Fibroblast of skin of left biceps (primary cell): Measurements from ENCODE around the gene EYA4.

Experiments
- DNase-seq, 2 experiments: peaks; one replicate each; pipeline ENCODE4 v3.0.0-alpha.2; 2013; ENCODE audit warnings: low read depth in 2 of 2

Gene EYA4

DNA sequence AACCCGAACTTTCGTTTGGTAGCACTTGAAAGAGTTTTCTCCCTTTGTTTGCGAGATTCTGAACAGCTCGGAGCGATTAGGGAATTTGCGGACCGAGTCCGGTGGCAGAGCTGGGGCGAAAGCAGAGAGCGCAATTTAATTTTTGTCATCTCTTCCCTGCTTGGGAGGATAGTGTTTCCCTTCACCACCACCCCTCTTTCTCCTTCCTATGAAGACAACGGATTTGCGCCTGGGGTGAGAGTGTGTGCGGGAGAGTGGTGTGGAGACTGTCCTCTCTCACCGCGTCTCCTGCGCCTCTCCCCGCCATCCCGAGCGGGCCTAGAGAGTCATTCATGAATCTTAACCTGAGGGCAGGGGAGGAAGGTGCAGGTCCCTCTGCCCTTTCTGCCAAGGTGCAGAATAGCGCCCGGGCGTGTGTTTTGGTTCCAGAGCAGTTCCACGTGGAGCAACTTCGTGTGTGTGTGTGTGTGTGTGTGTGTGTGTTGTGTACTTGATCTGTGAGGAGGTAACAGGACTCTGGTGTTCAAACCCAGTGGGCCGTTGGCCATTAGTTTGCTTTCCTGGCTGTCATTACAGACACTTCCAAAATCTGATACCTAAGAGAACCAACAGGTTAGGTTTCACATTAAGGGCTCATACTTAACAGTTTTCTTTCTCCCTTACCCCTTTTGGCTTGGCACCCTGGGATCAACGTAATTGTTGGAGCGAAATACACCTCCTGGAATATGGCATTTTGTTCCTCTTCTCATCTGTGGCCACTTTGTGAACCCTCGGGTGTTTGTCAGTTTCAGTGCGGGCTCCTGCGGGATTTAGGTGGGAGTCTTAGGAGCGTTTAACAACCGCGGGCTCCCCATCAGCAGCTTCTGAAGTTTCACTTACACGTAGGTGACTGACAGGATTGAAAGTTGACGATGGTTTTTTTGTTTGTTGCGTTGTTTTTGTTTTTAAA lies 1.8 kb downstream of the EYA4 start:
- no peak for DNase-seq

DNA sequence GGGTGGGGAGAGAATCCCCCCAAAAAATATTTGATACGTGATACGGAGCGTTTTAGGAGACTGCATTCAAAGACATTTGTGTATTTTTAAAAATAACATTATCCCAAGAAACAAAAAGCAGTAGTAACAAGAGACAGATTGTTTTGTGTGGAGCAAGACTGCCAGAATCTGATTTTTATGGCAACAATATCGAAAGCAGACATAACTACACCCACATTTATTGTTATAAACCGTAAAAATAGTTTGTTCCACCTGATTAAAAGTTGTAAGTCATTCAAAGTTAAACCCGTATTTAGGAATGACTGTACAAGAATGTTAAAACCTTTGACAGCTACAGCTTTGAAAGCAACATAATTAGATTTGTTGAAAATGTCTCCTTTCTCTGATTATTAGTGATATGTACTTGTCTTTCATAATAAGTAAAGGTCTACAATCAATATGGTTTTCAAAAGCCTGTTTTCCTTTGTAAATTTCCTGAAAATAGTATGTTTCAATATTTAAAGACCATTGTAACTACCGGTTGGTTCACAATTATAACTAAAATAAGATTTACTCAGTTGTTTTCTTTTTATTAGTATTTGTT lies 2.7 kb downstream of the EYA4 start:
- no peak for DNase-seq

DNA sequence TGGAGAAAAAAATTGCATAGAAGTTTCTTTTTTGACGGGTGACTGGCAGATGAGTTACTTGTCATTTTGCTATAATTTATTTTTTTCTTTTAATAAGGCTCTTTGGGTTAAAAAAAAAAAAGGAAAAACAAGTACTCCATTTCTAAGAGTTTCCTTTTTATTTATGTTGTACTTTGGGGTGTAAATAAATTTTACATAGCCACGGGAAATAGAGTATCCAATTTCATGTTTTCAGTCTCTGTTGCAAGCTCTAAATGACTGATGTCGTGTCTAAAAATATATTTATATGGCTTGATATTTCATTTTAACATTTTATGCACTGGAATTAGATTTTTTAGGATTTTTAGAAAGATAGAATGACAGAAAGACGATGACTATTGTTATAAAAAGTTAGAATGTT lies 3.4 kb downstream of the EYA4 start:
- DNase-seq: no peak

DNA sequence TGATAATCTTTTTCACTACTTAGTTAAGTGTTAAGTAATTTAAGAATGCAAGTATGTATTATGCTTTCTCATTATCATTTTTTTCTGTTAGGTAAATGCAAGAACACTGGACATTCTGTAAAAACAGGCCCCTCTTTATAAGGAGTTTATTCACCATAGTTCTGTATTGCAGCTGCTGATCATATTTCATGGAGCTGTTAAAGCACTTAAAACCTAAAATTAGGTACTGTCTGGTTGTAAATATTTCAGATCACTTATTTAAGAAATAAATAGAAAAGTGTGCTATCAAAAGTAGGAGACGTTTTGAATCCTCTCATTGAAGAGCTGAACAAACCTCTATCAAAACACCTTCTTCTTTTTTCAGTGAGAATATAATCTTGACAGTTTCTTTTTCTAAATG lies 3.9 kb downstream of the EYA4 start:
- no peak for DNase-seq

DNA sequence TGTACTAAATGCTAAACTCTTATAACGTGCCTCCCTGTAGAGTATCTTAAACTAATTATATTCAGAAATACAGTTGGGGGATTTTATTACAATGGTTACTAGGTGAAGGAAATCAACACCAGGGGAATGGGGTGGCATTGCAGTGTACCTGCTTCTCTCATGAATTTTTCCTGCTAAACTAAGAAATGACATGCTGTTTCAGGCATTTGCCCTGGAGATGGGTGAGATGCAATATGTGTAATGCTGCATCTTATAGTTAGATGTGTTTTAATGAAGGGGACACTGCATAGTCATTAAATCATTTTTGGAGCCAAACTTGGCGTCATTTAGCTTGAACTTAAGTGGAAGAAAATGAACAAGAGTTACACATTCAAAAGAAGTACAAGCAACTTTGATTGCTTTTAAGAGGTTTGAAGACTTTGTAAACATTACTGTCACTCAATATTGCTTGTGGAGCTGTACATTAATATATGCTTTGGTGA lies 4.3 kb downstream of the EYA4 start:
- DNase-seq: no peak

DNA sequence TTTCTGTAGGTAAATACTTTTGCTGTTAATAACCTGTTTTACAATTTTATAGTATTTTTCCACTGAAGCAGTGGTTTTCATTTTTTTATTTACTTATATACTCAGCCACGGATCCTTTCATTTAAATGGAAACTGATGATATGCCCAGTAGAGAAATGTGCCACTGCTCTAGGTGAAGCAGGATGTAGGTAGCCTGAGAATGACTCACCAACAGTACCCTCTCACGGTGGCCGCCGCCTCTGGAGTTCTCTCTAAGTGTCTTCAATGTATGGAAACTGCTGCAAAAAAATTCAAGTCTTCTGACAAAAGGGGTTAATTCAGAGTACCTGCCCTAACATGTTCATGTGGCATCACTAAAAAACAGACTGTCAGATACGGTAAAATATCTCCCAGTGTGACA lies 6.4 kb downstream of the EYA4 start:
- DNase-seq: no peak

DNA sequence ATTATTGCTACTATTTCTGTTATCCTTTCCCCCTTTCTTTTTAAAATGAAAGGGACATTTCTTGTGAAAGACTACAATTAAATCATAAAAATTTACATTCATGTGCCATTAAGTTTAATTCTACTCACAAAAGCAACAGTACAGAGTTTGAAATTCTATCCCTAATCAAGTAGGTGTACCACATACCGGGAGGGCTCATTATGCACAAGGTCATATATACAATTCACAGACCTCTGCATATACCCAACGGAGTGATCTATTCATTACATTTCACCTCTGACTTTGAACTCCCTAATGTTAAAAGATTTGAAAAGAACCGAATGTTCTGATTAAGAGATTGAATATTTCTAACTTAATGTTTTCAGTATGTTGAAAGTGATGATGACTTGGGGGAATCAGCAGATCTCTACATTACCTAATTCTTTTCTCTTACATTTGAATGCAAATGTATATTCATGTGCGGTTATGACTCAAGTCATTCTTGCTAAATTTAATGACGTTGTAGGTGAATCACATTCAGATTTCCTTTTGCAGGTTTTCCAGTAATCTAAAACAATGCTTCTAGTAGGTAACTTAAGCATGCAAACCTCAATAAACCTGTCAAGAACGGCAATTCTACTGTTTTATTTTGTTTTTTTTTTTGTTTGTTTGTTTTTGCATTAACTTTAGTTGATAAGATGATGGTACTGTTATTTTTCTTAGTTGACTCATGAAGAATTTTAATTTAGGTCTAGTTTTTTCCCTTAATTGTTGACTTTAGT lies 7.3 kb downstream of the EYA4 start:
- DNase-seq: no peak

DNA sequence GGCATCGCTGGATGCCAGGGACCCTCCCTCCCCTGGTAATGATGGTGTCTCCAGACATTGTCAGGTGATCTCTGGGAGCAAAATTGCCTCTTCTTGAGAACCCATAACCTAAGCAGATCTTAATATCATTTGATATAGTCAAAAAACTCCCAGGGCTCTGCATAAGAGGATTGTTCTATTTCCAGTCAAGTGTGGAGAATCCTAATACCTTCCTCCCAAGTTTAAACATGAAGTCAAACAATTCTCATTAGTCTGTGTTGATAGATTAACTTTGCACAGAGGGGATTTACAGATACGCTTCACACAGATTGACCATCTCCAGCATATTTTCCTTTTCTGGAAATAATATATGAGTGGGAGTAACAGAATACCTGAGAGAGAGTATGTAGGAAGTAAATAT lies 10.5 kb downstream of the EYA4 start:
- no peak for DNase-seq

DNA sequence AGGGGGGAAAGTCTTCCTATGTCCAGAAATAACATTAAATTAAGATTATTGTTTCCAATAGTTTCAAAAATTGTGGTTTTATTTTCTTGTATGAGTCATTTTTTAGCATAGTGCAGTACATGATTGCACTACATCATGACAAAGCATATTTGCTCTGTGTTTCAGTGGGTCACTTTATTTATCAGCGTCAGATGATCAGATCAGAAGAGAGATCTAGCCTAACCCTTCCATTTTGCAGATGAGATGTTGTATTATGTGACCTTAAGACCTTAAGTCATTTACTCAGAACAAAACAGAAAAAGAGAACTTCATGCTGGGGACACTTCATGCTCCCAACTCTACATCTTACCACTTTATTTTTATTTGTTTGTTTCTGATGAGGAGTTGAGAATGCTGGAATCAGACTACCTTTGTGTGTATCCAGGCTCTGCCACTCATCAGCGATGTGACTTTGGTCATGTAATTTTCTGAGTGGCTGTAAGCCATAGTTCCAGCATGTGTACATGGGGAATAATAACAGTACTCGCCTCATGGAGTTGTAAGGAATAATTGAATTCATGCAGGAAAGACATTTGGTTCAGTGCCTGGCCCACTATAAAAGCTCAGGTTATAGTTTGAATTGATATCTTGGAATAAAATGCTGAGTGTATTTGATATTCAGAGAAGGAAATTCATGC lies 13.5 kb downstream of the EYA4 start:
- no peak for DNase-seq

DNA sequence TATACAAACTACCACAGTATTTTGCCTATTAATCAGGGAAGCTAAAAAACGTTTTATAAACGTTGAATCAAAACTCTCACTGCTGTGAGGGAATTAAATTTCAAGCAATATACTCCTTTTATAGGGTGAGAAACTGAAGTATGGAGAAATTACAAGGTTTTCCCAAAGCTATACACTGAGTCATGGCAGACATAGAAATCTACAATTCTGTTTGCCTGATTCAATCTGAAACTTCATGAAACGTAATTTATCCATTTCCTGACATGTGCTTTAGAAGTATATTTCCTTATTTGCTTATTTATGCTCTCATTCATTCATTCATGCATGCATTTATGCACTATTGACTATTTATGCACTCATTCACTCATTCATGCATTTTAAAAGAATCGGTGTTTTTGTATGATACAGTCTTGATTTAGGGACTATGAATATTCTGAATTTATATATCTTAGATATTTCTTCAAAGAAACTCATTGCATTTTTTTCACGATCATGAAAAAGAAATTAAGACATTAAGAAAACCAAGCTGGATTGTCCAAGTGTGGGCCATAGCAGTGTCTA lies 16.5 kb downstream of the EYA4 start:
- no peak for DNase-seq

DNA sequence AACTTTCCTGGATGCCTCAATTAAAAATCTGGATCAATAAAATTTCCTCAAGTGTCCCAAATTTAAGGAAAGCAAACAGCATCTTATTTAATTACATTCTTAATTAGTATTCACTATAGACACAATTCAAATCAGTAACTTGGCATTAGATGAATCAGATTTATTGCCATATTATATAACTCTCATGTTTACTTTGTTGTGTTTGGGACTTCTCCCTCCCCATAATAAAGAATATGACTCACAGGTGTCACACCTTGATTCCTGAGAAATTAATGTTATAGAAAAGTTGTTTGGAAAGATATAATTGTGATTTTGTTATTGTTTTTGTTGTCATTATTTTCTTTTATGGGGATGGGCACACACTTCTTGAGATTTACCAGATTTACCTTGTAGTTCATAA lies 18.4 kb downstream of the EYA4 start:
- DNase-seq: no peak

DNA sequence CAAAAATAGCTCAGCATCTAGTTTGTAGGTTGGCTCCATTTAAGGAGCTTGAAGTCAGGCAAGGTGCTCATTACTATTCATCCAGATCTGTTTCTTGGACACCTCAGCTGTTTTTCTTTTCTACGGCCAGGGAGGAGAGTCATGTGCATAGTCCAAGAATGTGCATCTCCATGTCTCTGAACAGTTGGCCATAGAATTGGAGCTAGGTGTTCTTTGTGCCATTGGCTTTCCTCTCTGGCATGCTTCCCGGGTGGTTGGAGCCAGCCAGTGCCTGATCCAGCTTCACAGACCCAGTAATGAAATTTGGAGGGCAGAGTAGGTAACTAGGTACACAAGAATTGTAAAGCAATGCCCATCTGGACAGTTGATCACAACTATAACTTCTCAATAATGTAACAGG lies 21.6 kb downstream of the EYA4 start:
- DNase-seq: no peak

DNA sequence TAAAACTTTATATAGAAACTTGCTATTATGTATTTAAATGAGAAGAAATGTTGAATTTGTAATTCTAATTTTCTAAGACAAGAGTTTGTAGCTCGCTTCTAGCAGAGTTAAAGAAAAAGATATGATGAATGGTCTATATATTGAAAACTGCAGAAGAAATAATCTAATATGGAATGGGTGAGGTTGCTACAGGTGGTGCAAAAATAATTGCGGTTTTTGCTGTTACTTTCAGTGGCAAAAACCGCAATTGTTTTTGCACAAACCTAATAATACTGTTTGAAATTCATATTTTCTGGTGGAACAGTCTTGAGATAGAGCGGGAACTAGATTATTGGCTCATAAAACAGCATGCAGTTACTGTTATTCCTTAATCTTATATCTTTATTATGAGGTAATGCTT lies 23.9 kb downstream of the EYA4 start:
- DNase-seq: no peak

DNA sequence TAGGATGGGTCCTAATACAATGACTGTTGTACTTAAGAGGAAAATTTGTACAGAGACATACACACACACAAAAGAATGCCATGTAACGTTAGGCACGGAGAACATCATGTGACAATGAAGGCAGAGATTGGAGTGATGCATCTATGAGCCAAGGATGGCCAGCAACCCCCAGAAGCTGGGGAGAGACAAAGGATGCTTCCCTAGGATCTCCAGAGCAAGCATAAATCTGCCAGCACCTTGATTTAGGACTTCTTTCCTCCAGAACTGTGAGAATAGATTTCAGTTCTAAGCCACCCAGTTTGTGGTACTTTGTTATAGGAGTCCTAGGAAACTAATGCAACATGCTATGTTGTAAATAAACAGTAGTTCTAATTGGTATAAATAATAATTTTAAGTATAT lies 25.0 kb downstream of the EYA4 start:
- DNase-seq: no peak

DNA sequence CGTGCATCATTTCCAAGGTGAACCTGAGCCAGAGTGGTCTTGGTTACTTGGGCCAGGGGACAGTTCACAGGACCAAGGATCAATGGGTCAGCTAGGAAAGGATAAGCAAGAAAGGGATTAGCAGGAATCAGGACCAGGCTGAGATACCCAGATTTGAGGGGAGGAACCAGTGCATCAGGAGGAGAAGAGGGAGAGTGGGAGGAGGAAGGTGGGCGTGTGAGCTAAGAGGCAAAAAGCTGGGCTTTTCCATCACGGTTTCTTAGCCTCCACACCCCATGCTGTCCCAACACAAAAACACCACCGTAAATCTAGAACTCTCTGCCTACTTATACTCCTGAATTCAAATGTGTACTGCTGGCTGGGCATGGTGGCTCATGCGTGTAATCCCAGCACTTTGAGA lies 27.5 kb downstream of the EYA4 start:
- DNase-seq: no peak

DNA sequence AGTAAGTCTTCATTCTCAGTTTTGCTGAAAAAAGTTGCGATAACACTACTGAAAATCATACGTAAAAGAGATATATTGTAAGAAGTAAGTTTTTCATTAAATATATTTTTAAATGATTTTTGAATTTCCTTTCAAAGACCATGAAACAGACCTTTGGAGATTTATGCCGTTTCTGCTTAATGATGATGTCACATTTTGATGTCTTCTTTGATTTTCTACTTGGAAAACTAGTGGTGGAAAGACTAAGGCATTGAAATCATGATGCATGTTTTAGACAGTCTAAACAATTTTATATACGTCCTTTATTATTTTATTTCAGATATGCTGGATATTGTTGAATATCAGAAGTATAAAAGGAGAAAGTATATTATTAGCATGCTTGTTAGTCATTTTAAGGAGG lies 33.7 kb downstream of the EYA4 start:
- DNase-seq: no peak

DNA sequence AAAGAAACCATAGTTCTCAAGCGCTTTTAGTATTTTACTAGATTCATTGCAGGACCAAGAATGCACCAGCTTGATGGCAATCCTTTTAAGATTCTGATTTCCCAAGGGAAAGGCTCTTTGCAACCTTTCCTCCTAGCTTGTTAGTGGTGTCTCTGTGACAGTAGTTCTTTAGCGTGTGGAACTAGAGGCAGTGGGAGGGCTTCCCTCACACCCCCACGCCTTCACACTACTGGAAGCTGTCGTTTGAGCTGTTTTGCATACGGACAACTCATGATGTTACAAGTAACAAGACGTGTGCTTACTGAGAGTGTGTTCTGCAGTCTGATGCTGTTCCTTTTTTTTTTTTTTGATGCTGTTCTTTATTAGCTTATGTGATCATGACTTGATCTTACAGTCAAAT lies 34.1 kb downstream of the EYA4 start:
- DNase-seq: no peak

DNA sequence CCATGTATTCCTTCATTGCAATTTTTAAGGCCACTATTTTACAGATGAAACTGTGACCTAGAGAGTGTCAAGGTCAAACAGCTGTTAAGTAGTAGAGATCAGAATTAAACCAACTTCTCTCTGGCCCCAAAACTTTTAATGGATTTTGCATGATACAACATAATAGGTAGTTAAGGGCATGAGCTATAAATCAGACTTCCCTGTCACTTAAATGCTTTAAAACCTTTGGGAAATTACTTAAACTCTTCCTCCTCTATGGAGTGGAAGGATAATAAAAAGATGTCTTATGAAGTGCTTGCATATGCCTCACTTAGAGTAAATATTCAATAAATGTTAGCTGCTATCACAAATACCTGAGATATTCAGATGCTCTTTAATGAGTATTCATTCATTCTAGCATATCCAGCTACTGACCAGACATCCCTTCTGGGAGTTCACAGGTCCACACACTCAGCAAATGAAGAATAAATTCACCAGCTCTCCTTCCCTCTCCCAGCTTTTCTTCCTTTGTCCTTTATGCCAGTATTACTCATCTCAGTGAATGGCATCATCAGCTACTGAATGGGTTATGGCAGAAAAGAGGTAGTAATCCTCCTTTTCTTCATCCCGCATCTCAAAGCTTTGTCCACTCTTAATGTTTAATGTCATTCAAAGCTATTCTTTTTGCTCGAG lies 36.2 kb downstream of the EYA4 start:
- DNase-seq: no peak

DNA sequence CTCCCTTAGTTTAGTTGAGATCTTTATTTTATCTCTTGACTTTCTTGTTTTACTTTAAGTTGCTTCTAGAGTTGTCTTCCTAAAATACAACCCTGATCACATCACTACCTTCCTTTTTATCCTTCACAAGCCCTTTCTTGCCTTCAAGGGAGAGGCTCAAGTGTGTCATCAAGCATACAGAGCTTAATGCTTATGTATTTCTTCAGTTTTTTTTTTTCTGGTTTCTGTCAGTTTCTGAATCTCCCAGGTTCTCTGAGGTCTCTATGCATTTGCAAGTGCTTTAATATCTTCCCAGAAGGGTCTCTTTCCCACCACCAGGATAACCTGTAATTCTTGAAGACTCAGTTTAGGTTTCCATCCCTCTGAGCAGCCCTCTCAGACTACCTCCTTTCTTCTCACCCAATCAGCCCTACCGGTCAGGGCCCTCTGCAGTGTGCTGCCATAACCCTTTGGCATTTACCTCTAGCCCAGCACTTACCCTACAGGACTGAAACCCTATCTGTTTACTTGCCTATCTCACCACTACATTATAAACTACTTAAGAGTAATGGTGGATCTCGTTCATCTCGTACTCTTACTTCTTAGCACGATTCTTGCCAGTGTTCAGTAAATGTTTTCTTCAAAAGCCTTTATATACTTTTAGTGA lies 36.9 kb downstream of the EYA4 start:
- DNase-seq: no peak

DNA sequence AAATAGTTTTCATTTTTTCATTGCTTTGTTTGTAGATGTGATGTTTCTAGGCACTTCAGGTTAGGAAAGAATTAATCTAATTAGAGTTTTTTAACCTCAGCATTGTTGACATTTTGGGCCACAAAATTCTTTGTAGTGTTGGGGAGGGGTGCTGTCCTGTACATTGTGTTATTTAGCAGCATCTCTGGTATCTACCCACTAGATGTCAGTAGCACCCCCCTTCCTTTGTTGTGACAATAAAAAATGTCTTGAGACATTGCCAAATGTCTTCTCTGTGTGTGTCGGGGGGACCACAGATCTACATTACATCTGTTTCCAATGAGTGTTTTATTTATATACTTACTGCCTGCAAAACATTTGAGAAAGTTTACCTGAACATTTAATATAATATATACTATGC lies 45.6 kb downstream of the EYA4 start:
- no peak for DNase-seq

DNA sequence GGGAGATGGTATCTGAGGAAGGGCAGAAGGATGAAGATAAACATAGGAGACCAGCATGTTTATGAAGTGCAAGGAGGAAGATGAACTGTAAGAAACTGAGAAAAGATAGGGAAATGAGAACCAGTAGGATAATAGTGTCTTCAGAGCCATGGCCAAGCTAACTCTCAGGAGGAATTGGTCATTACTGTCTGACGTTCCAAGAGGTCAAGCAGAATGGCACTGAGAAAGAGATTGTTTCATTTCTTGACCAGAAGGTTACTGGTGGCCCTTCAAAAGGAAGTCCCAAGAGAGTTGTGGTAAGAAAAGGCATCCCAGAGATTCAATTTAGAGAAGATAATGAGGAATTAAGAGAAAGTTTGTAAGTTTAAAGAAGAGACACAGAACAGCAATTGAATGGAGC lies 47.5 kb downstream of the EYA4 start:
- DNase-seq: no peak
